Endothelial cell of umbilical vein (primary cell): ENCODE measurements around the gene ASCL4. TPM values are rescaled to one million over a fixed set of nuclear protein-coding genes. Genes with fewer than 3 reads are reported as not detected.

ENCODE experiments used
- BruUV-seq: library from RNA; stranded (reverse); fragments of 400-500 nt; replicated peaks from 2 replicates; lab custom pipeline; 2021; lab: Mats Ljungman, UMichigan
- CTCF ChIA-PET: fragments of 300-600, 350-600 bp; sonication (Branson Sonifier 250); formaldehyde crosslinking; loops from one replicate; lab custom pipeline; 2021; ENCODE audit warnings: antibody characterized with exemption, inconsistent platforms; lab: Charles Lee
- POLR2A ChIA-PET: fragments of 300-600, 350-600 bp; sonication (Branson Sonifier 250); formaldehyde crosslinking; loops from one replicate; lab custom pipeline; 2021; ENCODE audit warnings: antibody characterized with exemption, inconsistent platforms; lab: Charles Lee
- DNase-seq: peaks from one replicate; pipeline ENCODE4 v3.0.0-alpha.2; 2011; ENCODE audit warnings: low read depth, low spot score
- FAIRE-seq: peaks from 2 replicates; lab custom pipeline; 2011; peaks lifted over from hg19 to GRCh38; lab: Jason Lieb, UNC
- H2AFZ ChIP-seq: 2 replicates; pipeline ENCODE4 v1.6.0; 2012; ENCODE audit warnings: low read depth, low read length, control low read depth, inconsistent platforms
- H3K27ac ChIP-seq: 2 replicates; pipeline ENCODE4 v1.5.1; 2011; ENCODE audit warnings: low read depth, mild to moderate bottlenecking, control low read depth, low read length, moderate library complexity; ENCODE audit not compliant: insufficient read depth
- H3K27me3 ChIP-seq, 2 experiments: 2 replicates each; pipeline versions ENCODE4 v1.6.0 to v1.6.1; 2011; ENCODE audit warnings: low read length in 2 of 2, mixed read lengths in 1 of 2; ENCODE audit not compliant: control insufficient read depth in 2 of 2, insufficient read depth in 2 of 2
- H3K36me3 ChIP-seq, 2 experiments: 2 replicates in 1 of 2; 3 replicates in 1 of 2; pipeline ENCODE4 v1.5.1; 2011; ENCODE audit warnings: low read length in 2 of 2, mild to moderate bottlenecking in 1 of 2, moderate library complexity in 1 of 2; ENCODE audit not compliant: control insufficient read depth in 2 of 2, insufficient read depth in 2 of 2; ENCODE audit errors: extremely low read depth in 1 of 2
- H3K4me1 ChIP-seq: 3 replicates; pipeline ENCODE4 v1.5.1; 2011; ENCODE audit warnings: mild to moderate bottlenecking, low read length; ENCODE audit not compliant: control insufficient read depth, insufficient read depth; ENCODE audit errors: extremely low read depth
- H3K4me2 ChIP-seq: 2 replicates; pipeline ENCODE4 v1.6.1; 2011; ENCODE audit warnings: low read length, control low read depth, mixed read lengths; ENCODE audit not compliant: insufficient read depth
- H3K4me3 ChIP-seq, 3 experiments: fragments of 200-600 bp in 1 of 3; sonication (generic), shearing (Covaris generic) in 1 of 3; replicated peaks in 1 of 3; 2 replicates each; pipeline ENCODE4 v1.5.1; 2011 to 2016; ENCODE audit warnings: control low read depth in 3 of 3, low read length in 3 of 3, mild to moderate bottlenecking in 2 of 3, inconsistent platforms in 1 of 3, low read depth in 1 of 3, moderate library complexity in 1 of 3; ENCODE audit not compliant: insufficient read depth in 1 of 3
- H3K79me2 ChIP-seq: 2 replicates; pipeline ENCODE4 v1.6.0; 2012; ENCODE audit warnings: low read length, inconsistent platforms; ENCODE audit not compliant: control insufficient read depth, insufficient read depth
- H3K9ac ChIP-seq: replicated peaks from 2 replicates; pipeline ENCODE3; 2011; ENCODE audit warnings: low read length, control low read depth; ENCODE audit not compliant: insufficient read depth; ENCODE audit errors: extremely low read depth
- H3K9me1 ChIP-seq: replicated peaks from 3 replicates; pipeline ENCODE4 v1.6.0; 2011; ENCODE audit warnings: mild to moderate bottlenecking, low read length; ENCODE audit not compliant: control insufficient read depth, insufficient read depth; ENCODE audit errors: extremely low read depth
- H3K9me3 ChIP-seq: replicated peaks from 2 replicates; pipeline ENCODE4 v1.5.1; 2012; ENCODE audit warnings: low read length, inconsistent platforms; ENCODE audit not compliant: control insufficient read depth, insufficient read depth
- H4K20me1 ChIP-seq: replicated peaks from 2 replicates; pipeline ENCODE3; 2011; ENCODE audit warnings: mild to moderate bottlenecking, low read length; ENCODE audit not compliant: control insufficient read depth, insufficient read depth; ENCODE audit errors: extremely low read depth
- CTCF ChIP-seq, 2 donors: IDR thresholded peaks; 1 replicate in 1 of 2; 2 replicates in 1 of 2; pipeline ENCODE4 v1.5.1; 2011; ENCODE audit warnings: low read length in 2 of 2, mild to moderate bottlenecking in 2 of 2, moderate library complexity in 2 of 2, control low read depth in 1 of 2, inconsistent platforms in 1 of 2, low read depth in 1 of 2; ENCODE audit not compliant: insufficient read depth in 1 of 2; ENCODE audit errors: extremely low read depth in 1 of 2
- EZH2 ChIP-seq: IDR thresholded peaks from 2 replicates; pipeline ENCODE4 v1.6.1; 2012; ENCODE audit warnings: borderline replicate concordance, low read depth, mild to moderate bottlenecking, moderate library complexity, low read length, inconsistent platforms; ENCODE audit not compliant: severe bottlenecking
- FOS ChIP-seq: IDR thresholded peaks from 2 replicates; pipeline ENCODE4 v1.6.1; 2011; ENCODE audit warnings: mild to moderate bottlenecking, low read length, moderate library complexity, borderline replicate concordance; ENCODE audit not compliant: insufficient read depth
- GATA2 ChIP-seq: IDR thresholded peaks from 2 replicates; pipeline ENCODE4 v1.7.0; 2011; ENCODE audit warnings: low read depth, mild to moderate bottlenecking, moderate library complexity, mixed read lengths, low read length; ENCODE audit not compliant: insufficient read length, insufficient read depth
- JUN ChIP-seq: IDR thresholded peaks from 2 replicates; pipeline ENCODE4 v1.6.1; 2011; ENCODE audit warnings: borderline replicate concordance, low read depth; ENCODE audit not compliant: insufficient read length, insufficient read depth
- MAX ChIP-seq: IDR thresholded peaks from 2 replicates; pipeline ENCODE4 v1.6.1; 2011; ENCODE audit not compliant: insufficient read depth, insufficient read length
- MYC ChIP-seq: IDR thresholded peaks from one replicate; pipeline ENCODE4 v1.6.1; 2011; ENCODE audit warnings: mild to moderate bottlenecking, low read depth, low read length
- POLR2A ChIP-seq: IDR thresholded peaks from 2 replicates; pipeline ENCODE4 v1.6.1; 2012; ENCODE audit warnings: low read depth, mild to moderate bottlenecking, control low read depth, low read length
- POLR2AphosphoS5 ChIP-seq: IDR thresholded peaks from 2 replicates; pipeline ENCODE4 v1.6.1; 2012; ENCODE audit warnings: low read depth, mild to moderate bottlenecking, control low read depth, low read length, moderate library complexity; ENCODE audit not compliant: insufficient read depth
- dilution Hi-C: fragments of 300-500 bp; cut with MboI; formaldehyde crosslinking; loops from one replicate; pipeline ENCODE4 v1.15.0; 2019; ENCODE audit warnings: low sequenced_read_pairs; ENCODE audit not compliant: extremely low pct_ligation_motif_present
- intact Hi-C: fragments of 100-400 bp; cut with micrococcal nuclease; formaldehyde crosslinking; loops from one replicate; pipeline ENCODE4 v1.10.0; 2022
- polyA plus RNA-seq, 4 experiments: library from polyadenylated mRNA; depleted of rRNA in 3 of 4; stranded (reverse) in 3 of 4; unstranded in 1 of 4; fragments of >200 nt; gene quantifications; 2 replicates each; pipeline versions ENCODE4 v1.2.1 to v1.2.3, GENCODE V29; 2011 to 2012; ENCODE audit warnings: missing spikeins in 1 of 4
- total RNA-seq: library from RNA; stranded (reverse); gene quantifications from 2 replicates; pipeline ENCODE4 v1.2.3, GENCODE V29; 2021

The ASCL4 gene
- total and polyA plus RNA-seq, 2 donors (not counting 3 experiments of a cell fraction or from before 2014, with no cell fraction given): not detected

- dilution Hi-C loops: no loop called here
- no peak for DNase-seq
- peaks cover 3 to 9% of the 10 kb centered on the region in 2 experiments for H3K36me3 ChIP-seq
- H3K4me3 ChIP-seq: peak overlapping the region; percentile 32 to 88 (median 36)
- H3K27ac ChIP-seq: peak overlapping the region; percentile 5
- TF ChIP-seq POLR2A (no peak), GATA2 (no peak), MAX (no peak), FOS (no peak), MYC (no peak), JUN (no peak), CTCF (IDR thresholded peaks at IDR 0.05; ENCODE audit: extremely low read depth in 1 of 2, insufficient read depth in 1 of 2, low read depth in 1 of 2, low read length in 2 of 2) (no peak), POLR2AphosphoS5 (no peak), EZH2 (no peak)
- no peaks in the 10 kb centered on the region for H3K9me1 ChIP-seq
- ChIA-PET CTCF (interaction anchor here (0.6 to 1.0 kb wide), 2 partner anchors 85 to 124 kb away, joined by 4 to 5 read pairs; no protein-coding TSS in a partner anchor), POLR2A (no interaction called here)
- peak overlapping the region; percentile 49 for H3K9ac ChIP-seq
- peaks cover 1 to 8% of the 10 kb centered on the region in 2 experiments for H3K27me3 ChIP-seq
- H3K9me3 ChIP-seq: no peaks in the 10 kb centered on the region
- FAIRE-seq: no peak
- BruUV-seq: no TSS peak
- peak overlapping the region; percentile 88 for H3K4me2 ChIP-seq
- no peaks in the 10 kb centered on the region for H4K20me1 ChIP-seq
- H3K79me2 ChIP-seq: peaks cover 43% of the 10 kb centered on the region
- intact Hi-C loops: loop anchor here (1.0 to 2.0 kb wide), 3 partner anchors 76 to 669 kb away; partner anchors contain the start of genes CRY1 and PWP1
- H3K4me1 ChIP-seq: peaks cover 27% of the 10 kb centered on the region
- H2AFZ ChIP-seq: peak overlapping the region; percentile 94
Observed at GRCh38 chr12:107761502-107761904, 13.0 kb upstream of the ASCL4 start.
